ENCODE results near the gene SORCS2.

Gene SORCS2

DNA sequence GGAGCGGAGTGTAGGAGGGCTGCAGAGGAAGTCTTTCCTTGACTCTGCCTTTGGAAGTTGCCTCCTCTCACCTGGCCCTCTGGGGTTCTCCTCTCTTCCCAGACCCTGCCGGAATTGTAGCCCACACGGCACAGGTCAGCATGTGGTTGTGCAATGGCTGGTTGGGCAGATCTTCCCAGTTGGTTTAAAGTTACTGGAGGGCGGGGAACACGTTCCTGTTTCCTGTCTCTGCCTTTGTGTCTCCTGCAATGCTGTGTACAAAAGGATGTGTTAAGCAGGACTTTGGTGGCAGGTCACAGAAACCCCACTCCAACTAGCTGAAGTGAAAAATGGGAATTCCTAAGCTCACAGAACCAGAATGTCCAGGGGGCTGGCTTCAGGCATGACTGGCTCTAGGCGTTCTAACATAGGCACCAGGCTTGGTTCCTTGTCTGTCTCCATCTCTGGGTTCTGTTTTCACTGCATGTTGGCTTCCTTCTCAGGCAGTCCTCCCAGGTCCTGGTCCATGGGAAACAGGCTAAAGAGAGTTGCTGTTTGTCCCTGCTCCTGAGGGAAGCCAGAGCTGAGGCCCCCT is 19.9 kb downstream of the SORCS2 start:
- ATAC-seq (ENCODE audit: insufficient read depth, low read depth), result no peak
- Histone ChIP-seq H4K20me1 (ENCODE audit: insufficient read depth, low read length) (0 out of 2 replicates have a peak, but pooled peaks cover 3% of the 10 kb centered on the region), H3K9ac (ENCODE audit: low read depth, low read length) (no peak overlapping the region), H3K36me3 (ENCODE audit: insufficient read depth, low read length) (no peaks in the 10 kb centered on the region), H3K79me2 (ENCODE audit: insufficient read depth, low read length) (no peaks in the 10 kb centered on the region), H3K4me3 (ENCODE audit: low read depth in 1 of 2, low read length in 2 of 2) (no peak overlapping the region), H2AFZ (ENCODE audit: low read depth, low read length) (no peak overlapping the region), H3K4me2 (ENCODE audit: insufficient read depth, low read length) (no peak overlapping the region), H3K4me1 (ENCODE audit: insufficient read depth, low read length) (no peaks in the 10 kb centered on the region), H3K9me3 (ENCODE audit: insufficient read depth, low read length, severe bottlenecking) (no peaks in the 10 kb centered on the region), H3K27me3 (ENCODE audit: insufficient read depth, low read length, poor library complexity) (peaks cover 3% of the 10 kb centered on the region), H3K27ac (ENCODE audit: low read length) (no peak overlapping the region)
- no peak for TF ChIP-seq EZH2 (IDR thresholded peaks at IDR 0.05; ENCODE audit: borderline replicate concordance, low read depth, low read length, severe bottlenecking)
- TF ChIP-seq, protein P1, sequence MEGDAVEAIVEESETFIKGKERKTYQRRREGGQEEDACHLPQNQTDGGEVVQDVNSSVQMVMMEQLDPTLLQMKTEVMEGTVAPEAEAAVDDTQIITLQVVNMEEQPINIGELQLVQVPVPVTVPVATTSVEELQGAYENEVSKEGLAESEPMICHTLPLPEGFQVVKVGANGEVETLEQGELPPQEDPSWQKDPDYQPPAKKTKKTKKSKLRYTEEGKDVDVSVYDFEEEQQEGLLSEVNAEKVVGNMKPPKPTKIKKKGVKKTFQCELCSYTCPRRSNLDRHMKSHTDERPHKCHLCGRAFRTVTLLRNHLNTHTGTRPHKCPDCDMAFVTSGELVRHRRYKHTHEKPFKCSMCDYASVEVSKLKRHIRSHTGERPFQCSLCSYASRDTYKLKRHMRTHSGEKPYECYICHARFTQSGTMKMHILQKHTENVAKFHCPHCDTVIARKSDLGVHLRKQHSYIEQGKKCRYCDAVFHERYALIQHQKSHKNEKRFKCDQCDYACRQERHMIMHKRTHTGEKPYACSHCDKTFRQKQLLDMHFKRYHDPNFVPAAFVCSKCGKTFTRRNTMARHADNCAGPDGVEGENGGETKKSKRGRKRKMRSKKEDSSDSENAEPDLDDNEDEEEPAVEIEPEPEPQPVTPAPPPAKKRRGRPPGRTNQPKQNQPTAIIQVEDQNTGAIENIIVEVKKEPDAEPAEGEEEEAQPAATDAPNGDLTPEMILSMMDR (IDR thresholded peaks at IDR 0.05; ENCODE audit: borderline replicate concordance, extremely low read depth, low read length, poor library complexity, severe bottlenecking), result no peak
- no peak for DNase-seq

- H3K9me3 ChIP-seq (ENCODE audit: insufficient read depth, low read length, severe bottlenecking), result no peaks in the 10 kb centered on the region
- H4K20me1 ChIP-seq (ENCODE audit: insufficient read depth, low read length), result 0 out of 2 replicates have a peak, but pooled peaks cover 3% of the 10 kb centered on the region
- no peak for TF ChIP-seq EZH2 (IDR thresholded peaks at IDR 0.05; ENCODE audit: borderline replicate concordance, low read depth, low read length, severe bottlenecking)
- TF ChIP-seq, protein P1 (IDR thresholded peaks at IDR 0.05; ENCODE audit: borderline replicate concordance, extremely low read depth, low read length, poor library complexity, severe bottlenecking), result no peak
- no peak overlapping the region for H3K4me2 ChIP-seq (ENCODE audit: insufficient read depth, low read length)
- ATAC-seq (ENCODE audit: insufficient read depth, low read depth) (no peak), DNase-seq (no peak)
- no peak overlapping the region for H2AFZ ChIP-seq (ENCODE audit: low read depth, low read length)
- H3K9ac ChIP-seq (ENCODE audit: low read depth, low read length), result no peak overlapping the region
- H3K4me1 ChIP-seq (ENCODE audit: insufficient read depth, low read length), result no peaks in the 10 kb centered on the region
- H3K27ac ChIP-seq (ENCODE audit: low read length), result no peak overlapping the region
- no peak overlapping the region for H3K4me3 ChIP-seq (ENCODE audit: low read depth in 1 of 2, low read length in 2 of 2)
- no peaks in the 10 kb centered on the region for H3K36me3 ChIP-seq (ENCODE audit: insufficient read depth, low read length)
- peaks cover 3% of the 10 kb centered on the region for H3K27me3 ChIP-seq (ENCODE audit: insufficient read depth, low read length, poor library complexity)
- no peaks in the 10 kb centered on the region for H3K79me2 ChIP-seq (ENCODE audit: insufficient read depth, low read length)
Measured at GRCh38 chr4:7212921-7213320, 20.6 kb downstream of the SORCS2 start.

GRCh38 chr4:7213807-7214206 is 21.5 kb downstream of the SORCS2 start:
- no peak overlapping the region for H3K27ac ChIP-seq (ENCODE audit: low read length)
- H3K9ac ChIP-seq (ENCODE audit: low read depth, low read length), result no peak overlapping the region
- DNase-seq (no peak), ATAC-seq (ENCODE audit: insufficient read depth, low read depth) (no peak)
- H3K36me3 ChIP-seq (ENCODE audit: insufficient read depth, low read length), result no peaks in the 10 kb centered on the region
- no peak for TF ChIP-seq EZH2 (IDR thresholded peaks at IDR 0.05; ENCODE audit: borderline replicate concordance, low read depth, low read length, severe bottlenecking)
- TF ChIP-seq, protein P1 (IDR thresholded peaks at IDR 0.05; ENCODE audit: borderline replicate concordance, extremely low read depth, low read length, poor library complexity, severe bottlenecking), result no peak
- no peak overlapping the region for H3K4me3 ChIP-seq (ENCODE audit: low read depth in 1 of 2, low read length in 2 of 2)
- no peaks in the 10 kb centered on the region for H3K4me1 ChIP-seq (ENCODE audit: insufficient read depth, low read length)
- H4K20me1 ChIP-seq (ENCODE audit: insufficient read depth, low read length), result 0 out of 2 replicates have a peak, but pooled peaks cover 3% of the 10 kb centered on the region
- no peak overlapping the region for H3K4me2 ChIP-seq (ENCODE audit: insufficient read depth, low read length)
- H3K79me2 ChIP-seq (ENCODE audit: insufficient read depth, low read length), result no peaks in the 10 kb centered on the region
- no peaks in the 10 kb centered on the region for H3K9me3 ChIP-seq (ENCODE audit: insufficient read depth, low read length, severe bottlenecking)
- H3K27me3 ChIP-seq (ENCODE audit: insufficient read depth, low read length, poor library complexity), result no peaks in the 10 kb centered on the region
- no peak overlapping the region for H2AFZ ChIP-seq (ENCODE audit: low read depth, low read length)
